GM21367 (cell line): ENCODE results near the gene CDCA8.
"Not testable (repeated sequence)": the region's sequence is repeated elsewhere in the genome, so short reads cannot be mapped to it uniquely, and the experiment has no call there.

ENCODE experiments used
- ATAC-seq: cut with Tn5 transposase; IDR thresholded peaks from one replicate; pipeline ENCODE4 v1.9.1; 2021; ENCODE audit not compliant: unreplicated experiment

The CDCA8 gene

DNA sequence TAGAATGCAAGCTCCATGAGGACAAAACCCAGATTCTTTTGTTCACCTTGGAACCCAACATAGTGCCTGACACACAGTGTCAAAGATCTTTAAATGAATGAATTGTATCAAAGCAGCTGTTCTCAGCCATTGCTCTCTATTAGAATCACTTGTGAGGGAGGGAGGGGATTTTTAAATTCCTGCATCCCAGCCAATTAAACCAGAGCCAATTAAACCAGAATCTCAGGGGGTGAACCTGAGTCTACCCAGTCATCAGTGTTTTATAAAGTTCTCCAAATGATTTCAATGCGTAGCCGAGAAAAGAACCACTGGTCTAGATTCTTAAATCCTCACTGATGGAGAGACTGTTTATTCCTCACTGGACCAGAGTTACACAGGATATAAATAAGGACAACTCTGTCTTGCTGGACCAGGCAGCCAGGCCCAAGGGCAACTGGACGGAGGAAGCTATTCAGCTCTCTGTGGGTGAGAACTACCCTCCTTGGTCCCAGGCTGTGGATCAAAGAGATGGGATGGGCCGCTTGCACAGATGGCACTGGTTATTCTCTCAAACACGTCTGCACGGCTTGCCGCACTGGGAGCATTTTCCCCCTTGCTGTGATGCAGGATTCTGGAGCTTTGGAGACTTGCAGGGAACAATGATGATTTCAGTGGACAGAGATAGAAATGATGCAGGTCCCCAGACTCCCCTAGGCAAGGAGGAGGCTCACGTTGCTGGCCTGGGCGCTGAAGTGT lies 20.0 kb upstream of the CDCA8 start:
- no peak for ATAC-seq

DNA sequence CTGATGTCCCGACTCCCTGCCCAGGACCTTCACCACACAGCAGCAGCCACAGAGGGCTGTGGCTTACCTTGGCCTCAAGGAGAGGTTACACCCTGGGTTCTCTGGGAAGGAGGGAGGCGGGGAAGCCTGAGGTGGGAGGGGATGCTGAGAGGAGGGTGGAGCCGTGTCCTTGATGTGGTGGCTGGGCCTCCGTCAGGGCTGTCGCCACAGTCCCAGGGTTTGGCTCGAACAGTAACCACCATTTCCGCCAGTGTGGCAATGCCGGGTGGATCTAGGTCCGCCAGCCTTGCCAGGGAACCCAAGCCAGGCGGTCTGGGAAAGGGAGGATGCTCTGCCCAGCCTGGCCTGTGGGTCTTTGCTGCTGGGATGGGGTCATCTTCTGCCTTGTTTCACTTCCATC lies 18.4 kb upstream of the CDCA8 start:
- ATAC-seq: no peak

DNA sequence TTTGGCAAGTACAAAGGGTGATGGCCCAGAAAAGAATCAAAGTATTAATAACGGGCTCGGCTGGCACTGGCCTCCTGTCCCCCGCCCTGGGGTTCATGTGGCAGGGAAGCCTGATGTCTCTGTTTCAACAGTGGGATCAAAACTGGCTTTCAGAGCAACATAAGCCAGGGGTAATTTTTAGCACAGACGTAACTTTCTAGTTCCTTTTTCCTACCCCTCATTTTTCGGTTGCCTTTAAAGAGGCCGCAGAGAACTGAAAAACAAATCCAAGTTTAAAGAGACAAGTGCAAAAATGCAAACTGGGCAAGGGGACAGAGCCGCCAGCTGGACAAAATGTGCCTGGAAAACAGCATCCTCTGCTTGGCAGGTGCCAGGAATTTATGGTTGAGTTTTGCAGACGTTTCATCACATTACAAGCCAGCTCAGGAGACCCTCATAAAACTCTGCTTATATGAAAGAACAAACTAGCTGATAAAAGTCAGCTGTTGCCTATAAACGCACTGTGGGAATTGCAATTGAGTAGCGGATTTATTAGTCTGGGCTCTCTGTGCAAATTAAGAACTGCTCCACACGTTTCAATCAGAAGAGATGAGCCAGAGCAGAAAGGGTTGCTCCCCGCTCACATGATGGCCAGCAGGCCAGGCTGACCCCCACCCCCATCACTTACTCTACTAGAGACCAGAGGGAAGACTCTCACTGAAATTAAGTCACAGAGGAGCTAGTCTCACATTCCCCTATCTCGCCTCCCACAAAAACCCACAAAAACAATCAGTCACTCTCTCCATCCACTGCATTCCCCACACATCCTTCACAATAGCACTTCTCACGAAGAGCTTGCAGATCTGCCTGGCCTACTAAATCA lies 15.8 kb upstream of the CDCA8 start:
- ATAC-seq: no peak

DNA sequence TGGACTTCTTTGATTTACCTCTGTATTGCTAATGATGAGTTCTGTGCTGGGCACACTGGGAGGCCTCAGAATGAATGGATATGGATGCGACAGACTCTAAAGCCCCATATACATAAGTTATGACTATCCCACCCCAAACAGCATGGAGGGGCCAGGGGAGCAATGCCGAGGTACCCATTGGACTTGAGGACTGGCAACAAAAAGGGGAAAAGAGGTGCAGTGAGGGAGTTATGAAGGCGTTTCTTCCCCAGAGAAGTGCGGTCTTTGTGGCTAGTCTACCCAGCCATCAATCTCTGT lies 15.2 kb upstream of the CDCA8 start:
- no peak for ATAC-seq

DNA sequence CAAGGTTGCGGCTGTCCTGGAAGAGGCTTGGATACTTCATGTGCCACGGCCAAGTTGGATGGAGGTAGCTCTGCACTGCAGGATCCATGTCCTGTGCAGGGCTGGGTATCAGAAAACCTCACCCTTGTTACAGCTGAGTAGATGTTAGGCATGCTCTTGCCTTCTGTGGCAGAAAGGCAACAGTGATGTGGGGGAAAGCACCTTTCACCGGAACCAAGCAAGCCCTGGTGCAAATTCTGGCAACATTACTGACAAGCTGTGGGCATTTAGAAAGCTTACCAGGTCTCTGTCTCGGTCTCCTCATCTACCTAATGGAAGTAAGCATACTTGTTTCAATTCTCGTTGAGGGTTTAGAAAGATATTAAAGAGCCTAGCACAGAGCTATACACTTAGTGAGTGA lies 14.5 kb upstream of the CDCA8 start:
- ATAC-seq: no peak

DNA sequence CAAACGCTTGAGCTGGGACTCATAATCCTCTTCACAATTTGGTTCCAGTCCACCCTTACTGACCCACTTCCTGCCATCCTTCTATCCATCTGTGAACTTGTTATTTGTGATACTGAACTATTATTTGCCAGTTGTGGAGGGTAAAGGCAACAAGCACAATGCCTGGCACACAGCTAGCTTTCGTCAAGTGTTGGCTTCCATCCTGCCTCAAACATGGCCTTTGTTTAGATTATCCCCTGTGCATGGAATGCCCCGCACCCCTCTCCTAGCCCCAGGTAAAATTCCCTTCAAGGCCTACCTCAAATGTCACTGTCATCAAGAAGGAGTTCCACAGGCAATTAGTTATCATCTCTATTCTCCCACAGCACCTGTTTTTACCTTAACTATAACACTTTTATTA lies 11.4 kb upstream of the CDCA8 start:
- no peak for ATAC-seq

DNA sequence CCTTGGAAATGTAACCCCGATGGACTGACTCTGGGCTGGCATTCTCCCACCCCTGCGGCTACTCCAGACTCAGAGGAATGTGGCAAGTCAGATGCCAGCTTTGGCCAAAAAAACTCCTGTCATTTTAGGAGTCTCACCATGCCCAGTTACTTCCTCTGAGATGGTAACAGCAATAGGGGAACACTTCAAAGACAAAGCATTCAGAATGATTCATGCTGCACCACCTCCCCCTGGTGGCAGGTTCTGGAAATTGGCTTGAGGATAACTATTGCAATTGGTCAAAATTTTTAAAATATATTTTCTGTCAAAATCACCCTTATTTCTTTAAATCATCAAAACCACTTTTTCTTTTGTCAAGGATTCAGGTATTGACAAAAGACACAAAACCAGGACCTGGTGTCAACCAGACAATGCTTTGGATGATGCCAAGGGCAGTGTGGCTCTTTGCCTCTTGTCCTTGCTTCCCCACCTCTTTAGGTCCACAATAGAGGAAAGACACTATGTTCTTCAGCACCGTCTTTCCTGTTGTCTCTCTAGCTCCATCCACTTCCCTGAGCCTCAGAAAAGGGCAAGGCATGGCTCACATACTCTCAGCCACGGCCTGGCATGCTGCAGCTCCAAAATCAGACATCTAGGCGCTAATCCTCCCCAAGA lies 9.9 kb upstream of the CDCA8 start:
- ATAC-seq: peak; percentile 45

DNA sequence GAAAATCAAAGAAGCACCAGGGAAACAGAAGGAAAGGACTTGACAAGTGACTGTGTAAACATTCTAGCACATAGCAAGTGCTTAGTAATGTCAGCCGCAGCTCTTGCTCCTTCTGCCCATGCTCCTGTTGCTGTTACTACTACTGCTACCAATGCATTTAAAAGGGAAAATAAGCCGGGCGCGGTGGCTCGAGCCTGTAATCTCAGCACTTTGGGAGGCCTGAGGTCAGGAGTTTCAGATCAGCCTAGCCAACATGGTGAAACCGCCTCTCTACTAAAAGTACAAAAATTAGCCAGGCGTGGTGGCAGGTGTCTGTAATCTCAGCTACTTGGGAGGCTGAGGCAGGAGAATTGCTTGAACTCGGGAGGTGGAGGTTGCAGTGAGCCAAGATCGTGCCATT lies 8.1 kb upstream of the CDCA8 start:
- not testable (repeated sequence) for ATAC-seq

DNA sequence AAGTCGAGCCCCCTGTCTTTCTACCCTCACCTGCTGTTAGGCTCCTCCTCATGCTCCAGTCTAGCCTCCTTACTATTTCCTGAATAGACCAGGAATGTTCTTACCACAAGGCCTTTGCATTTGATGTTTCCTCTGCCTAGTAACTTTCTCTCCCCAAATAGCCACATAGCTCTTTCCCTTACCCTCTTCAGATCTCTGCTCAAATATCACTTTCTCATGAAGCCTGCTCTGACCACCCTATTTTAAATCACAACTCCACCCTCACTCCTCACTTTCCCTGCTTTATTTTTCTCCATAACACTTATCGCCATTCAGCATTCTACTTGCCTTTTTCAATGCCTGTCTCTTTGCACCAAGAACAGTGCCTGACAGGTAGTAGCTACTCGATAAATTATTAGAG lies 6.6 kb upstream of the CDCA8 start:
- no peak for ATAC-seq

DNA sequence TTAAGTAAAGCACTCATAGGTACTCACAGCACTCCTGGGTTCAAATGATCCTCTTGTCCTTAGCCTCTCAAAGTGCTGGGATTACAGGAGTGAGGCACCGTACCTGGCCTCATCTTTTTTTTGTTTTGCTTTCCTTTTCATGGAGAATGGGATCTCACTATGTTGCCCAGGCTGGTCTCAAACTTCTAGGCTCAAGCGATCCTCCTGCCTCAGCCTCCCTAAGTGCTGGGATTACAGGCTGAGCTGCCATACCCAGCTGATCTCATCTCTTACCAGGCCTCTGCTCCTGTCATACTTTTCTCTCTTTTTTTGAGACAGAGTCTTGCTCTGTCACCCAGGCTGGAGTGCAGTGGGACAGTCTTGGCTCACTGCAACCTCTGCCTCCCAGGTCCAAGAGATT lies 4.6 kb upstream of the CDCA8 start:
- not testable (repeated sequence) for ATAC-seq

DNA sequence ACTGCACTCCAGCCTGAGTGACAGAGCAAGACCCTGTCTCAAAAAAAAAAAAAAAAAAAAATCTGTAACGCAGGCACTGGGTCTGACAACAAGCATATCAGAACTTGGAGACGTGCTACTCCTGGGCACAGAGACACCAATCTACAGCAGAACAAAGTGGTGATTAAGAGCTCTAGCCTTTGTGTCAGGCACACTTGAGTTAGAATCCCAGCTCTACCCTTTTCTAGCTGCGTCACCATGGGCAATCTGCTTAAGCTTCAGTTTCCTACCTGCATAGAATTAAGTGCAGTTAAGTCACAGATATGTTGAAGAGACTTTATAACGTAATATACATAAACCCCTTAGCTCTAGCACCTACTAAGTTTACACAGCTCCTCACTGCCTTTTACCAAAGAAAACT lies 3.4 kb upstream of the CDCA8 start:
- ATAC-seq: no peak

DNA sequence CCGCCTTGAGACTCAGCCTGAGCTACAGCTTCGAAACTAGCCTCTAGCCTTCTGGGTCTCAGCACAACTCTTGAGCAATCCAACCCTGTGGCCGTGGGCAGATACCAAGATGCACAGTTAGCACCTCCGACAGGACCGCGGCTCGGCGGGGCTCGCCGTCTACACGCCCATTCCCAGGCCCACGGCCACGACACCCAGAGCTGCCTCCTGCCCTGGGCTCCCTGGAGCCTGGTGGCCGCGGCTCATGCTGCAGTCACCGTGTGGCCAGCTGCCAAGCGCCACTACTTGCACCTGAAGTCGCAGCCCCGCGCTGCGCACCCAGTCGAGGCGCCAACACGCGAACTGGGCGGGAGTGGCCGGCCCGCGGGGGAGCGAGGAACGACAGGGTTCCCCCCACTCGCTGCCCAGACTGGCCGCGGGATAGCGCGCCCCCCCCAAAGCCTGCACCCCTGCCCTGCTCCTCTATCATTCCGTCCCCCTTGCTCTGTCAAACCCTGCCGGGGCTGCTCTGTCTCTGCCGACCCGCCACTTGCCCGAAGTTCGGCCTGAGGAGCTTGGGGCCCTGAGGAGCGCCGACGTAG lies 729 bp upstream of the CDCA8 start:
- ATAC-seq: no peak

DNA sequence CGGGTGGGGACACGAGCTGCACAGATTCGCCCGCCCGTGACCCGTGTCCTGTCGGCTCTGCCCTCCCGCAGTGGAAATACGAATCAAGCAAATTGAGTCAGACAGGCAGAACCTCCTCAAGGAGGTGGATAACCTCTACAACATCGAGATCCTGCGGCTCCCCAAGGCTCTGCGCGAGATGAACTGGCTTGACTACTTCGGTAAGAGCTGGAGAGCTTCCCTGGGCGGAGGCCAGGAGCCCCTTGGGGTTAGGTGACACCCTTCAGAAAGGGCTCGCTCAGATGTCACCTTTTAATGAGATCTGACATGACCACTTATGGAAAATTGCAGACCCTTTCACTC lies 489 bp downstream of the CDCA8 start:
- no peak for ATAC-seq

DNA sequence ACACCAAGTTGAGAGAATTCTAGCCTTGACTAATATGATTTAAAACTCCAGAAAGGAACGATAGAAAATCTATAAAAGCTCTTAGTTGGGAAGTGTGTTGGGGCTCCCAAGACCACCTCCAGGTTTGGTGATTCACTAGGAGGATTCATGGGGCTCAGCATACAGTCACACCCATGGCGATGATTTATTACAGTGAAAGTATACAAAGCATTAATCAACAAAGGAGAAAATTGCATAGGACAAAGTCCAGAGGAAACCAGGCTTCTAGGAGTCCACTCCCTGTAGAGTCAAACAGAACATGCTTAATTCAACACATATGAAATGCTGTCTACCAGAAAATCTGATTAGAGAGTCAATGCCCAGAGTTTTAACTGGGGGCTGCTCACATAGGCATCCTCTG lies 4.8 kb downstream of the CDCA8 start:
- ATAC-seq: no peak

DNA sequence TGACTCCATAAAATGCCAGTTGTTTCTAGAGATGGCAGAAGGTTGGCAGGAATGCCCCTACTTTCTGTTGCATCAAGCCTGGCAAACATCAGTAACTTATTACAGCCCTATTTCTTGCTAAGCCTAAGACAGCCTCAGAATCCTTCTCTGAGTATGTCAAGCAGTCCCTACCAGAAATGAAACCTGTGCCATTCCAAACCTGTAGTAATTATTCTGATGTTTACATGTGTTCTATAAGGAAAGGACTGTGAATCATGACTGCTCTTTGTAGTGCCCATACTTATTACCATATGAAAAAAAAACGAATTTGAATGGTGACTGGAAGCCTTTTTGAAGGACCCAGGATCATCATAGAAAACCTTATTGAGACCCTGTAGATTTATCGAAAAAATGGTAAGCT lies 5.4 kb downstream of the CDCA8 start:
- no peak for ATAC-seq

DNA sequence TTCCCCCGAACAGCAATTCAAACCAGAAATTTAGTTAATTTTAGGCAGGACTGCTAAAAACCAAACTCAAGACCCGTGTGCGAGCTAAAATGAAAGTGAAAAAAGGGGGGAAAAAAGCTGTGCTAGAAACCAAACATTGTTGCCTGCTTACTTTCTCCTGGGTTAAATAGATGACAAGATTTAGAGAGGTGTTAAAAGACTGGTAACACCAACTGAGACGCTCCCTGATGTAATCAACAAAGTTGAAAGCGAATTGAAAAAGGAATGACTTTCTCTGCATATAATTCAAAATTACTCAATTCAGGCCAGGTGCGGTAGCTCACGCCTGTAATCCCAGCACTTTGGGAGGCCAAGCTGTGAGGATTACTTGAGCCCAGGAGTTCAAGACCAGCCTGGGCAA lies 6.8 kb downstream of the CDCA8 start:
- no peak for ATAC-seq

DNA sequence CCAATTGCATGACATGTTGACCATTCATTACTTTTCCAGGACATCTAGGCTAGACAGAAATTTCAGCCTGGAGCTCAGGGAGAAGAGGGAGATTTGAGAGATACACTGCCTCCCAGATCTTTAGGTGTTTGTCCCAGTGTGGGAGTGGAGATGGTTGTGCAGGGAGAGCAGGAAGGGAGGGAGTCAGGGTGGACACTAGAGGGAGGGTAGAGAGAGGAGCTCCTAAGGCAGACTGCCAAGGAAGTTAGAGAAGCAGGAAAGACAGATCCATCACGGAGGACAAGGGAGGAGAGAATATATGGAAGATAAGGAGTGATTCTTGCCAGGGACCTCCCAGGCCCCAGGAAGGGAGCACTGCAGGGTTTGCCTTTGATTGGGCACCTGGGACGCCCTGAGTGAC lies 8.7 kb downstream of the CDCA8 start:
- ATAC-seq: no peak

DNA sequence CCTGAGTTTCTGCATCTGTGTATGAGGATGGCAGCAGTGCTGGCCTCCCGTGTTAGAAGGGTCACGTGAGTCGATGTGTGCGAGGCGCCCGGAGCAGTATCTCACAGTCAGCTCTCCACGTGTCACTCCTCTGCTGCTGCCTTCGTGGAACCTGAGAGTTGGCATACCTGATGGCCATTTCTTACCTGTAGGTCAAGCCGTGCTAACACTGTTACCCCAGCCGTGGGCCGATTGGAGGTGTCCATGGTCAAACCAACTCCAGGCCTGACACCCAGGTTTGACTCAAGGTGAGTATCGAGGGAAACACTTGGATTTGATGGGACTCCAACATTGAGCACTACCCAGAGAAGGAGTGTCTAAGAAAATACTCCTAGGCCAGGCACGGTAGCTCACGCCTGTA lies 10.7 kb downstream of the CDCA8 start:
- ATAC-seq: no peak

DNA sequence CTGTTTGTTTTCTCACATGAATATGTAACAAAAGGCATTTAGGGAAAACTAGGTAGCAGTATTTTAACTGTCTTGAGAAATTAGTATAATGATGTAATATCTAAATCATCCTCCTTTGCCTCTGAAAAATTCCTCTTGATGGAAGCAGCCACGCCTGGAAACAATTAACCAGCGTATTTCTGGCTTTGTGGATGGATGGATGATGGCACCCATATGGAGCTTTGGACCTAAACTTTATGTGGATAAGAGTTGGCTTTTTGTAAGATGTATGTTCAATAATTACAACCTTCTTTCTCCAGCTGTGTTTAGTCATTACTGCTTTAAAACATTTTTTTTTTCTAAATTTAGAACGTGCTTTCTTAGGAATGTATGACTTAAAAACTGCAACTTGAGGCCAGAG lies 12.7 kb downstream of the CDCA8 start:
- no peak for ATAC-seq

DNA sequence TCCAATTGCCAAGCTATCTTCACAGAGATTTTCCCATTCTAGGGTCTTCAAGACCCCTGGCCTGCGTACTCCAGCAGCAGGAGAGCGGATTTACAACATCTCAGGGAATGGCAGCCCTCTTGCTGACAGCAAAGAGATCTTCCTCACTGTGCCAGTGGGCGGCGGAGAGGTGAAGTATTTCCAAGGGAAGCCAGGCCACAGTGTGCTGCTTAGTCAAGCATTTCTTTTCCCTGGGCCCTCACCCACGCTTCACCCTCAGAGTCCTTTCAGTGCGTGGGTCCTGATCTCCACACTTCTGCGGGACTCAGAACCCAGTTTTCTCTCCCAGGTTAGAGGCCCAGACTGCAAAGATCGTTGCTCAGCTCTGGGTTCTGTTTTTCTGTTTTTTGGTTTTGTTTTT lies 13.1 kb downstream of the CDCA8 start:
- ATAC-seq: no peak

DNA sequence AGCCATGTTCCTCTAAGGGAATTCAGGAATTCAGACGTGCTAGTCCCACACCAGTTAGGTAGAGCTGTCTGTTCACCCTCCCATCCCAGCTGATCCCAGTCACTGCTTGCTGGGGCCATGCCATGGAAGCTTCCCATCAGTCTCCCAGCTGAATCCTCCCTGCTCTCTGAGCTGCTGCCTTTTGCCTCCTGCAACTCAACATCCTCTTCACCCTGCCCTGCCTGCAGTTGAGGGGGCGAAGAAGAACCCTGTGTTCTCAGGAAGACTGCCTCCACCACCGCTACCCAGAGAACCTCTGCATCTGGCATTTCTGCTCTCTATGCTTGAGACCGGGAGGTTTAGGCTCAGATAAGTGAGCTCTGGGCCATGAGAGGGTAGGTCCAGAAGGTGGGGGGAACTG lies 16.2 kb downstream of the CDCA8 start:
- no peak for ATAC-seq

DNA sequence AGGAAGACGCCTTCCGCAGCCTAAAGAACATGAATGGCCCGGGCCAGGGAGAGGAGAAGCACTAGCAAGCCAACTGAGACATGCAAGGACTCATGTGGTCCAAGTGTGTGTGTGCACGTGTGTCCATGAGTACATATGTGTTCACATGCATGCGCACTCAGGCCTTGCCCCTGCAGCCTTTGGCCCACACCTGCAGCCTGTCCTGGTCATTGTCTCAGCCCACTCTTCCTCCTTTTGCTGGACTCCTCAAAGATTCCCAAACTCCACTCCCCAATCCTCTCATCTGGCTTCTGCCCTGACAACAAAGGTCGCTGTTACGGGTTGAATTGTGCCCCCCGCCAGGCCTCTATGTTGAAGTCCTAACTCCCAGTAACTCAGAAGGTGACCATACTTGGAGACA lies 21.9 kb downstream of the CDCA8 start:
- ATAC-seq: no peak
